Measurements from ENCODE around the gene ATP11C. TPM values are rescaled to one million over a fixed set of nuclear protein-coding genes. Genes with fewer than 3 reads are reported as not detected.
"Not testable (repeated sequence)": the region's sequence is repeated elsewhere in the genome, so short reads cannot be mapped to it uniquely, and the experiment has no call there.

The ATP11C gene
- polyA plus RNA-seq, 4 donors, result 35.1 to 40.0 (median 38.0) TPM

DNA sequence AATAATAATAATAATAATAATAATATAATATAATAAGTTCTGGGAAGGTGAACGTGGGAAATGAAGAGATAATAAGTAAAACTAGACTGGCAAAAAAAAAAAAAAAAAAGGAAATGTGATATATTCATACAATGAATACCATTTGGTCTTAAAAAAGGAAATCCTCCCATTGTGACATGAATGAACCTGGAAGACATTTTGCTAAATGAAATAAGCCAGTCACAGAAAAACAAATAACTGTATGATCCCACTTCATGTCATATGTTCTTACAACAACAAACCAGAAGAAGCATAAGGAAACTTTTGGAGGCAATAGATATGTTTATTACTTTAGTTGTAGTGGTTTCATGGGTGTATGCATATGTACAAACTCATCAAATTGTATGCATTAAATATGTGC is 63.1 kb downstream of the ATP11C start:
- DNase-seq (ENCODE audit: low read depth in 4 of 4, low spot score in 2 of 4), result no peak

DNA sequence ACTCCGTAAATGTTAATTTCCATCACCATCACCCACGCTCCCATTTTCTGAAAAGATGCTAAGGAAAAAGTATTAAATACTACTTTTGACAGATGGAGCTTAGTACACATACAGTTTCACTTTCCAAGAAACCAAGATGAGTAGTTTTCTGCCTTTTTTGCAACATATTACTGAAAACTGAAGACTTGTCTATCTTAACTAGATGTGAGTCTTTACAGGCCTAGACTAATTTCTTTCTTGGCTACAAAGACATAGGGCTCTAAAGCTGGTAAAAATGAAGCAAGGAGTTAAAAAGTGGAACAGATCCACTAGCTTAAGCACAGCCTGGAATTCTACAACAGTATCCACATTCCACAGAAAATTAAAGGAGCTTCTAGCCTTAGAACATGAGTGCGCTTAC is 68.2 kb downstream of the ATP11C start:
- DNase-seq (ENCODE audit: low read depth in 4 of 4, low spot score in 2 of 4), result no peak

DNA sequence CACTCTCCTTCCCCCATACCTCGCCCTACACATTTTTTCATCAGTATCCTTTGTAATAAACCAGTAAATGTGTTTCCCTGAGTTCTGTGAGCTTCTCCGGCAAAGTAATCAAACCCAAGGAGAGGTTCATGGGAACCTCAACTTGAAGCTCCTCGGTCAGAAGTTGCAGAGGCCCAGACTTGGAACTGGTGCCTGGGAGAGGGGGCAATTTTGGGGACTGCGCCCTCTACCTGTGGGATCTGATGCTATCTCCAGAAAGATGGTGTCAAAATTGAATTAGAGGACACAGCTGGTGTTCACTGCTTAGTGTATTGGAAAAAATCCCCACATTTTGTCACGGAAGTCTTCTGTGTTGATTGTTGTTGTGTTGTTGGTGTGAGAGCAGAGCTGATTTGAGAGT is 70.6 kb downstream of the ATP11C start:
- no peak for DNase-seq (ENCODE audit: low read depth in 4 of 4, low spot score in 2 of 4)

DNA sequence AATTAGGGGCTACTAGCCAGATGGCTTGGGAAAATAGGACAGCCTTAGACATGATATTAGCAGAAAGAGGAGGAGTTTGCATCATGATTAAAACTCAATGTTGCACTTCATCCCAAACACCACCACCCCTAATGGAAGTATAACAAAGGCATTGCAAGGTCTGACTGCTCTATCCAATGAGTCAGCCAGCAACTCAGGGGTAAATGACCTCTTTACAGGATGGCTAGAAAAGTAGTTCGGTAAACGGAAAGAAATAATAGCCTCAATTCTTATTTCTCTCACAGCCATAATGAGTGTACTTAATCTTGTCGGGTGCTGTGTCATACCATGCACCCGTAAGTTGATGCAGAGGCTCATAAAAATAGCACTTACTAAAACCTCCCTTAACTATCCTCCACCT is 76.0 kb downstream of the ATP11C start:
- not testable (repeated sequence) for DNase-seq (ENCODE audit: low read depth in 4 of 4, low spot score in 2 of 4)

DNA sequence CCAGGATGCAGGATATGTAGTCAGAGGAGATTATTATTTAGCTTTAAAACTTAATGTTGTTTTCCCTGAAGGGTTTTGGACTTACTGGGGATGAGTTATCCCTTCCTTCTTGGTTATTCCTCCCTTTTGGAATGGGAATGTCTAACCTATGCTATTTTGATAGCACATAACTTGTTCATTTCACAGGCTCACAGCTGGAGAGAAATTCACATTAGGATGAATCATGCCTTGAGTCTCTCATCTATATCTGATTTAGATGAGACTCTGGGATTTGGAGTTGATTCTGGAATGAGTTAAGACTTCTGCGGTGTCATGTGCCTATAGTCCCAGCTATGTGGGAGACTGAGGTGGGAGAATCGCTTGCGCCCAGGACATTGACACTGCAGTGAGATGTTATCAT is 81.1 kb downstream of the ATP11C start:
- no peak for DNase-seq (ENCODE audit: low read depth in 4 of 4, low spot score in 2 of 4)

DNA sequence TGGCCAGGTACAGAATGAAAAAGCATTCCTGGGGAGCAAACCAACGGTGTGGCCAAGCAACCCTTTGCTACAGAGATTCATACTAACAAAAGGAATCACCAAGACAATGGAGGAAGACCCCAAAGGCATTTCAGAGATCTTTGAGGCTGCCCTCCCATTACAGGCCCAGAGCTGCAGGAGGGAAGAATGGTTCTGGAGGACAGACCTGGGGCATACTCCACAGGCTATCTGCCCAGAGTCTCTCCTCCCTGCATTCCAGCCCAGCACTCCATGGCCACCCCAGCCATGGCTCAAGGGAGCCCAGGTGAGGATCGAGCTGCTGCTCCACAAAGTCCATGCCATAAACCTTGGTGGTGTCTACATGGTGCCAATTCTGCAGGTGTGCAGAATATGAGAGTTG is 81.9 kb downstream of the ATP11C start:
- no peak for DNase-seq (ENCODE audit: low read depth in 4 of 4, low spot score in 2 of 4)

DNA sequence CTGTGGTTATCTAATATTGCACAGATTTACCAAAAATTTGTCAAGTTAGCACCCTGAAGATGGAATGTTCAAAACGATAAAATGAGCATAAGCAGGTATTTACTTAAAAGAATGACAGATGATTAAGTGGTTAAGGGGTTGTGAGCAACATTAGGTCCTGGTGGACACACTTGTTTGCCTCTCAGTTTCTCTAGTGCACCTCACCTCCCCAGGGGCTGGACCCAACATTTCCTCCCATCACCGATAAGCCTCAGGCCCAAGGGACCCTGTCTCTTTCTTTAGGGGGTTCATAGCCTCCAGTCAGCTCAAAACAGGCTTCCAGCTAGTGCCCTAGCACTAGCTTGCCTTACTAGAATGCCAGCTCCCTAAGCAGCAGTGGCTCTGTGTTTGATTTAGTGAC is 88.0 kb downstream of the ATP11C start:
- no peak for DNase-seq (ENCODE audit: low read depth in 4 of 4, low spot score in 2 of 4)

DNA sequence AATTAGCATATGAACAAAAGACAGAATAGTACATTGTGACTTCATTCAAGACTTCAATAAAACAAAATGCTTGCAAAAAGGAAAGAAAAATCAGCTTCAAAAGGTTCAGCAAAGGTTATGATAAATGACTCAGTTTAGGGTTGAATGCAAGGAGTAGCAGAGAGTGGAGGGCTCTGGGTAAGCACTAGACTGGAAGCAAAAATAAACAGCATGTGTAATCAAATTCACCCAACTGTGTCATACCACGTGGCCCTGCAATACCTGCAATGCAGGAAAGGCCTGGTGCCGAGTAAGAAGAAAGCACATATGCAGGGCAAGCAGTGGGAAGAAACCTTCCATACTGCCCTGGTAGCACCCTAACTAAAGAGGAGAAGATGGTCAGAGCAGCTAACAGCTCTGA is 88.7 kb downstream of the ATP11C start:
- no peak for DNase-seq (ENCODE audit: low read depth in 4 of 4, low spot score in 2 of 4)

DNA sequence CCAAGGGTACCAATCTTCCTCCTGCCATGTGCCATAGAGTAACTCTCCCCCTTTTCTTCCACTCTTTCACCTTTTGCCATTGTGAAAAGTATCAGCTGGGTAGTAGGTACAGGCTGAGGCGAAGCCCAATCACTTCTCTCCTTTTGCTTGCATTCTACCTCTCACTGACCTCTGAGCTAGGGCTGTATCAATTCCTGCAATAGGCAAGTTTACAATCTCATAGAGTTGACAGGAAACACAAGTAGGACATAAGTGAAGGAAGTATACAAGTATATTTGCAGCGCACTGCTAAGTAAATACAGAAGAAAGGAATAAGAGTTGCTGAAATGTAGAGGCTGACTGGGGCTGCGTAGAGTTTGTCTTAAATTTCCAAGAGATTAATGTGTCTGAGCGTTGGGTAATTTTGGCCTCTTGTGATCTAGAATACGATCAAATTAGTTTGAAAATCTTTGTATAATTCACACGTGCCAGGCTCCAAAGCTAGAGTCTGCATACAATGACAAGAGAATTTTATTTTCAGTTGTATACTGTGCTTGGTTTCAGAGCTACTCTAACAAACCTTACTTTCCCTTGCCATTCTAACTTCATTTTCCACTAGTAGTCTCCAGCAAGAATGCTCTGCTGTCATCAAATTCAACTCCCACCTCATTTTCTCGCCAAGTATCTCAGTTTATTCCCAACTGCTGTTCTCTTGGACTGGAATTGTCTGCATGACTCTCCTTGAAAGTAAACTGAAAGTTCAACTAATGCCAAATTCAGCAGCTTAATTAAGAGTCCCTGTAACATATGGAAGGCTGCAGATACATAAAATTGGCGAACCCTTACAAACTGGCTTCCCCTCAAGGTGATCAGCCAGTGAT is 90.3 kb downstream of the ATP11C start:
- no peak for DNase-seq (ENCODE audit: low read depth in 4 of 4, low spot score in 2 of 4)

DNA sequence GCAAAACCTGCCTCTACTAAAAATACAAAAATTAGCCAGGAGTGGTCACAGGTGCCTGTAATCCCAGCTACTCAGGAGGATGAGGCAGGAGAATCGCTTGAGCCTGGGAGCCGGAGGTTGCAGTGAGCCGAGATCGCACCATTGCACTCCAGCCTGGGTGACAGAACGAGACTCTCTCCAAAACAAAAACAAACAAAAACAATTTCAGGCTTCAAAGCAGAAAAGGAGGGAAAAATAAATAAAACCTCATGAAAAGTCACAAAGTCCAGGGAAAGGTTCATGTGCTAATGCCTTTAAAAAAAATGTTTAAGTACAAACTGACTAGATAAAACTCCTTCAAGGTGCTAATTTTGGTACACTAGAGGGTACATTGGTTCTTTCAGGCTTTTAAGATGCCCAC is 96.5 kb downstream of the ATP11C start:
- not testable (repeated sequence) for DNase-seq (ENCODE audit: low read depth in 4 of 4, low spot score in 2 of 4)

DNA sequence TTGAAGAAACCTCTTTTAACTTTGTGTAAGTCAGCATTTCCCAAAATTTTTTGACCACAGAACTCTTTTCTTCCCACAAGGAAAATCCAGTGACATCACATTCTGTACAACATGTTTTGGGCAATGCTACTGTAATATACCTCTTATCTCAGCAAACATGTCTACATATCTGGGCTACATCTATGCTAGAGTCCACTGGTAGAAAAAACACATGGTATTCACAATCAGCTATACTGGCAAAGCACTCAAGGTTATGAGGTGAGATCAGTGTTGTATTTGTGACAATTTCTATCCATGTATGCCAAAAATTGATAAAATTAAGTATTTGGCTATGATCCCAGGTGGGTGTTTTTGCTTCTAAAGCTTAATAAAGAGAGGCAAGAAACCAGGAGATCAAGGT is 98.0 kb downstream of the ATP11C start:
- DNase-seq (ENCODE audit: low read depth in 4 of 4, low spot score in 2 of 4), result no peak

DNA sequence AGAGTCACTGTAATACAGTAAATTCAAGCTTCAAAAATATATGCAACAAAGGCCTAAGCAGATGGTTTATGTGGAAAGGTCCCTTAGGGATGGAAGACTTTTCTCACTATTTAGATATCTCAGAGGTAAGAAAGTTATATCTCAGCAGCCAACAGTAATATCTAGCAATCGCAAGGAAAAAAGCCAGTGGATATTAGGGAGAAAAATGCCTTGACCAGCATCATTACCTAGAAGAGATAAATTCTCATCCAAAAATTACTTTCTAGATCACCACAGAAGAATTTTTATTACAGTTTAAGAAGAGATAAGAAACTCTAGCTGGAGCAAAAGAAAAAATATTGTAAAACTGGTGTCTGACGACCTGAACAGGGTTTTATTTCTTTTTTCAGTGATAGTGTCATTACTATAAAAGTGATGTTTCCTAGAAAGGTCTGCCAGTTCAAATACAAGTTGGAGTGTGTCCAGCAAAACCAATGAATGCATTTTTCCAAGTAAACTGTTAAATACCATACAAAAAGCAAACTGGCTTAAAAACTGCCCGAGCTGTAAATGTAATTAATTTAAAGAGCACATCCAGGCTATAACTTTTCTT is 100.0 kb downstream of the ATP11C start:
- no peak for DNase-seq (ENCODE audit: low read depth in 4 of 4, low spot score in 2 of 4)

DNA sequence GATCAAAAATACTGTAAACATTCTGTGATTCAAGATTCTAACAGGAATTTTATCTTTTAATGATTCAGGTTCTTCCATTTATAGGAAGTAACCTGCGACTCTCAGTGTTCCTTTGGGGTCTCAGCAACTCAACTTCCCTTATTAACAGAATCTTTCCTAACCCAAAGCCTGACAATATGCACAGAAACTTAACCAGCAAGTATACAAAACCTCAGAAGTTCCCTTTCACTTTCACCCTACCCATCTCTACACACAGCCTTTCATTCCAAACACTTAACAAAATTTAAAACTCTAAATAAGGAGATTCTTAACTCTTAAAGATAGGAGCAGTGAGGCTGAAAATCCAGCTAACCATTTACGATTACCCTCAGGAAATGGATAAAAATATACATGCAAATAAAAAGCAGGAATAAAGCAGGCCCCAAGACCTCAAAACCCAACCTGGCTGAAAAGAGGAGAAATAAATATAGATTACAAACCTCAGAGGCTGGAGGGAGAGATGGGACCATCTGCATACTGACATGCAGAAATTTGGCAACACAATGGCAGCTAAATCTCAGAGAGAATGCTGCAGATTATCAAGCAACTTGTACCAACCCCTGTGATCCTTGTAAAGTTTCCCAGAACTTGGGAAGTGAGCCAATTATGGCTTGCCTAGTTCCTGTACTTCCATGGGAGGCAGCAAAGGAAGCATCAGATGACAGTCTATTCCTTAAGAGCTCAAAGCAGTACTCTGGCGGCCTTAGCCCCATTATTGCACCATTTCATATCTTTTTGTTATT is 101.0 kb downstream of the ATP11C start:
- DNase-seq (ENCODE audit: low read depth in 4 of 4, low spot score in 2 of 4), result no peak

DNA sequence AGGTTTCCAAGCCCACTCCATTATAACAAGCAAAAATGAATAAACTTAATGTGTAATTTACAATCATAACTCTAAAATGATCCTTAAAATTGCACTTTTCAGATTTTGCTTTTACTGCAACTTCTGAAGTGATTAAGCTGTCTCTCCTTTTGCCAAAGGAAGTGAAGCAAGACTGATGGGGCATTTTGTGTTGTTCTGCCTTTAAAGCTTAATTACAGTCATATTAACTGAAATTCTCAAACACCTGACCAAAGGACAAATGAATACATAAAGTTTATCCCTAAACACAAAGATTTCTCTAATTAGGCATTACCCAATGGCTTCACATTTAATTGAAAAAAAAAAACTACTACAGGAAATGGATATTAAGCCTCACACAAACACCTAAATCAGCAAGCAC is 101.8 kb downstream of the ATP11C start:
- DNase-seq (ENCODE audit: low read depth in 4 of 4, low spot score in 2 of 4), result no peak

DNA sequence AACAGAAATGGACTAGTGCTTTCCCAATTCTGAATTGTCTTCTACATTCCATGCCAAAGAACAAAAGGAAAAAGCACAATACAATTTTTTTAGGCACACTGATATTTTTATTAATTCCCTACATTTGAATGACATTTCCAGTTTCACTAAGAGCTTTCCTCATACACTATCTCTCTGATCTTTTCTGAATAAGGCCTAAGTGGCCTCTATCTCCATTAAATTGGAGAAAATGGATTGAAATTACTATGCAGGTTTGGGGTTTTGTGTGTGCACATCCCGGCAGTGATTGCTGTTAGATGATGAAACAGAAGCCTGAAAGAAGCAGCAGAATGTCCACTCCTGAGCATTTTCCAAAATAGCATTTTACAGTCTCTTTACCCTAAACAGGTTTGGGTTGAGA is 104.0 kb downstream of the ATP11C start:
- DNase-seq (ENCODE audit: low read depth in 4 of 4, low spot score in 2 of 4), result no peak

DNA sequence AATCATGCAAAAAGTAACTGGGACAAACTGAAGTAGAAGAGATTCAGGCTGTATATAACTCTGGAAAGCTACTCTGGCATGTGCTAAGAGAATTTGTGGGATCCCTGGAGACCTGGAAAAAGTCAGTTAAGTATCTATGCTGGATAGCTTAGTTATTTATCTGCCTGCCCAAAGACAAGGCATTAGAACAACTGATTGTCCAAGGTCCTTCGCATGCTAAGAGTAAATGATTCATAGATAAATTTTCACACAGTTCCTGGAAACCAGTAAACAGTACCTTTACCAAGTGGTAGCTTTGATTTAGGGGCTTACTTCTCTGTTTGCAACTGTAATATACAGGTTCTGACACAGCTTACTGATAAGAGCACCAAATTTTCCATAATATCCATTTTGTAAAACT is 104.8 kb downstream of the ATP11C start:
- no peak for DNase-seq (ENCODE audit: low read depth in 4 of 4, low spot score in 2 of 4)

DNA sequence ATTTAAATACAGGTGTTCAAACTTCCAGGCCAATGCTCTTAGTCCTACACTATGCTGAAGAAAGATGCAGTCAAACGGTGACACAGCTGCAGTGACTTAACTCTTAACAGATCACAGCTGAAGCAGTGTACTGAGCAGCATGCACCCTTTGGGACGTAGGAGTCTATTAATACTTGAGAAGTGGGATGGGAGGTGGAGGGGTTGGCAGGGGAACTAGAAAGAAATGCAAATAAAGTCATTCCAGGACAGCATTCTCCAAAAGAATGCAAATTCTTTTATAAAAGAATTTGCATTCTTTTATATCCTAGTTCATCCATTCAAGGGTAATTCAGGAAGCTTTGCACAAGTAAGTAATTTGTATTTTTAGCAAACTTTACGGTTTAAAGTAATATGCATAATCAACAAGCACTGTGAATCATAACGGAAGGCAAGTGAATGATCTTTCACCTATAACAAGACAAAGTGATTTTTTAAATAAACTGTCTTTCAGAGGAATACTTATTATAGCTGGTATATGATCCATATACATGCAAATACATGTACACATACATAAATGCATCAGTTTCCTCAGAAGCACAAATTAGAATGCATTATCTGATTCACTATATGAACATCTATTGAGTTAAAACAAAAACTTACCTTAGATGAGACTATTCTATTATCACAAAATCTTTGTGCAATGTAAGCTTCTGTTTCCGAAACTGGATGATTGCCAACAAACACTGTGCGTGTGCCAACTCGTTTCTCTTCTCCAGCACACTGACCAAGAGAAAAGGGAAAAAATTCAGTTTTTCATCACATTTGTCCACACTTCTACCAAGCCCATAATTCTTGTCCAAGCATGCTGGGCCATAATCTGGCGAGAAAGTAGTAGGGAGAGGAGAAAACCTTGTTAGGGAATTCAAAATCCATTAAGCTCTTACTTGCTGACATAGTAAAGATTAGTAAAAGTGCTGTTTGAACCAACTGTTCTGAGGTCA is 106.5 kb downstream of the ATP11C start:
- no peak for DNase-seq (ENCODE audit: low read depth in 4 of 4, low spot score in 2 of 4)

DNA sequence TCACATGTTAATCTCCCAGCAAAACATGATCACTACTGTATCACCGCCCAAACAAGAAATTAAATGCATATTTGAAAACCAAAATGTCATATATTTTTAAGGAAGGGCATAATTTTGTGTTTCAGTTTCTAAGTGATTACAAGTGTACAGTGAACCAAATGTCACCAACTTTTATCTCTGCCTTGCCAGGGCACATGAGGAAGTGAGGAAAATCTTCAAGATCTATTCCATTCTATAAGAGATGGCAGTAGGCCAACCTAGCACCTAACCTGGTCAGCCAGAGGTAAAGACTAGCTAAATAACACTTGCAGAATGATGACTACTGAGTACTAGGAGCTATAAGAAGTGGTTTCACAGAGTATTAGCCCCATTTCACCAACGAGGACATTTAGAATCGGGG is 107.2 kb downstream of the ATP11C start:
- DNase-seq (ENCODE audit: low read depth in 4 of 4, low spot score in 2 of 4), result no peak

DNA sequence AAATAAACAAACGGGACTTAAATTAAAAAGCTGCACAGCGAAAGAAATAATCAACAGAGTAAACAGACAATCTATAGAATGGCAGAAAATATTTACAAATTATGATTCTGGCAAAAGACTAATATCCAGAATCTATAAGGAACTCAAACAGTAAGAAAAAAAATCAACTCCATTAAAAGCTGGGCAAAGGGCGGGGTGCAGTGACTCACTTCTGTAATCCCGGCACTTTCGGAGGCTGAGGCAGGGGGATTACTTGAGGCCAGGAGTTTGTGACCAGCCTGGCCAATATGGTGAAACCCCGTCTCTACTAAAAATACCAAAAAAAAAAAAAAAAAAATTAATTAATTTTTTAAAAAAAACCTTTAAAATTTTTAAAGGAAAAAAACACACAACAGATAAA is 109.0 kb downstream of the ATP11C start:
- DNase-seq (ENCODE audit: low read depth in 4 of 4, low spot score in 2 of 4), result no peak

DNA sequence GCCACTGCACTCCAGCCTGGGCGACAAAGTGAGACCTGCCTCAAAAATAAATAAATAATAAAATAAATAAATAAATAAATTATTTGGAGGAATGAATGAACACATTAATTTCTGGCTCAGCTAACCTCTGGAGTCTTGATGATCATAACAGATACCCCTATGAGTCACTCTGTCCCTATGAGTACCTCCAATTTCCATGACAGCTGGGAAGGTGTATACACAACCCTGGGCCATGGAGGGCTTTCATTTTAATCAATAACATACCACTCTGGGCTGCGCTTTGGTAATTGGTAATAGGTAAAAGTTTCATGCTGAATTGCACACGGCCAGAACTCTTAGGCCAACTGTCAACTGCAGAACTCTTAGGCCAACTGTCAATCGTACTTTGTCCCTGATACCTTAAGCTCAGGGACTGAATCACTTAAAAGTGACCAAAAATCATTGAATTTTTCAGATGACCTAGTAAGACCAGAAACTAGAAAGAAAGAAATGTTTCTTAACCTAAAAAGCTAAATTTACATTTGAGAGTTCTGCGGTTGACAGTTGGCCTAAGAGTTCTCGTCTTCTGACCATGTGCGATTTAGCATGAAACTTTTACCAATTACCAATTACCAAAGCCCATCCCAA is 112.4 kb downstream of the ATP11C start:
- no peak for DNase-seq (ENCODE audit: low read depth in 4 of 4, low spot score in 2 of 4)

Data from left renal cortex interstitium (tissue), 4 donors.